ENCODE data around the gene TADA2A.

DNA sequence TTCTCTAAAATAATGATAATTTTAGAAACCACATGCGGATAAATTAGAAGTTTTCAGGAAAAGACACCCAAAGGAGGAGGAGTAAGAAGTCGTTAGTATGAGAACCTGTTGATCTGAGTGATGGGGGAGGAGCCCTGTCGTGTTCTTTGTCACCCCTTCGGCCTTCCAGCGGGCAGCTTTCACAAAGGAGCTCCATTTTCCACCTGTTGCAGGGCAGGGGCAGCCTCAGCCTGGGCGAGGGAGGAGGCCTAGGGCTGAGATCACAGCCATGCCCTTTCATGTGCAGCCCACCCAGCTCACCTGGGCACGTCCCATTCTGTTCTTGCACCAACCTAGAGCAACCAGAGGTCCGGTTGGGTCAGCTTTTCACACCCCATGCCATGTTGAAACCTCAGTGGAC lies 88.3 kb downstream of the TADA2A start:
- TF ChIP-seq, protein P1, sequence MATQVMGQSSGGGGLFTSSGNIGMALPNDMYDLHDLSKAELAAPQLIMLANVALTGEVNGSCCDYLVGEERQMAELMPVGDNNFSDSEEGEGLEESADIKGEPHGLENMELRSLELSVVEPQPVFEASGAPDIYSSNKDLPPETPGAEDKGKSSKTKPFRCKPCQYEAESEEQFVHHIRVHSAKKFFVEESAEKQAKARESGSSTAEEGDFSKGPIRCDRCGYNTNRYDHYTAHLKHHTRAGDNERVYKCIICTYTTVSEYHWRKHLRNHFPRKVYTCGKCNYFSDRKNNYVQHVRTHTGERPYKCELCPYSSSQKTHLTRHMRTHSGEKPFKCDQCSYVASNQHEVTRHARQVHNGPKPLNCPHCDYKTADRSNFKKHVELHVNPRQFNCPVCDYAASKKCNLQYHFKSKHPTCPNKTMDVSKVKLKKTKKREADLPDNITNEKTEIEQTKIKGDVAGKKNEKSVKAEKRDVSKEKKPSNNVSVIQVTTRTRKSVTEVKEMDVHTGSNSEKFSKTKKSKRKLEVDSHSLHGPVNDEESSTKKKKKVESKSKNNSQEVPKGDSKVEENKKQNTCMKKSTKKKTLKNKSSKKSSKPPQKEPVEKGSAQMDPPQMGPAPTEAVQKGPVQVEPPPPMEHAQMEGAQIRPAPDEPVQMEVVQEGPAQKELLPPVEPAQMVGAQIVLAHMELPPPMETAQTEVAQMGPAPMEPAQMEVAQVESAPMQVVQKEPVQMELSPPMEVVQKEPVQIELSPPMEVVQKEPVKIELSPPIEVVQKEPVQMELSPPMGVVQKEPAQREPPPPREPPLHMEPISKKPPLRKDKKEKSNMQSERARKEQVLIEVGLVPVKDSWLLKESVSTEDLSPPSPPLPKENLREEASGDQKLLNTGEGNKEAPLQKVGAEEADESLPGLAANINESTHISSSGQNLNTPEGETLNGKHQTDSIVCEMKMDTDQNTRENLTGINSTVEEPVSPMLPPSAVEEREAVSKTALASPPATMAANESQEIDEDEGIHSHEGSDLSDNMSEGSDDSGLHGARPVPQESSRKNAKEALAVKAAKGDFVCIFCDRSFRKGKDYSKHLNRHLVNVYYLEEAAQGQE (IDR thresholded peaks at IDR 0.05) = no peak
- TF ChIP-seq, protein P2, sequence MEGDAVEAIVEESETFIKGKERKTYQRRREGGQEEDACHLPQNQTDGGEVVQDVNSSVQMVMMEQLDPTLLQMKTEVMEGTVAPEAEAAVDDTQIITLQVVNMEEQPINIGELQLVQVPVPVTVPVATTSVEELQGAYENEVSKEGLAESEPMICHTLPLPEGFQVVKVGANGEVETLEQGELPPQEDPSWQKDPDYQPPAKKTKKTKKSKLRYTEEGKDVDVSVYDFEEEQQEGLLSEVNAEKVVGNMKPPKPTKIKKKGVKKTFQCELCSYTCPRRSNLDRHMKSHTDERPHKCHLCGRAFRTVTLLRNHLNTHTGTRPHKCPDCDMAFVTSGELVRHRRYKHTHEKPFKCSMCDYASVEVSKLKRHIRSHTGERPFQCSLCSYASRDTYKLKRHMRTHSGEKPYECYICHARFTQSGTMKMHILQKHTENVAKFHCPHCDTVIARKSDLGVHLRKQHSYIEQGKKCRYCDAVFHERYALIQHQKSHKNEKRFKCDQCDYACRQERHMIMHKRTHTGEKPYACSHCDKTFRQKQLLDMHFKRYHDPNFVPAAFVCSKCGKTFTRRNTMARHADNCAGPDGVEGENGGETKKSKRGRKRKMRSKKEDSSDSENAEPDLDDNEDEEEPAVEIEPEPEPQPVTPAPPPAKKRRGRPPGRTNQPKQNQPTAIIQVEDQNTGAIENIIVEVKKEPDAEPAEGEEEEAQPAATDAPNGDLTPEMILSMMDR (IDR thresholded peaks at IDR 0.05) = no peak
- TF ChIP-seq POLR2A (IDR thresholded peaks at IDR 0.05; ENCODE audit: low read length) (no peak), GATA3 (IDR thresholded peaks at IDR 0.05; ENCODE audit: borderline replicate concordance) (no peak), POLR2AphosphoS2 (conservative IDR thresholded peaks at IDR 0.05; ENCODE audit: low read length) (no peak), CHD4 (IDR thresholded peaks at IDR 0.05; ENCODE audit: borderline replicate concordance) (no peak)
